ENCODE measurements around the gene LAMB1. TPM values are rescaled to one million over a fixed set of nuclear protein-coding genes. Genes with fewer than 3 reads are reported as not detected.

LAMB1 gene
- total RNA-seq, 1 donor: 332 TPM

GRCh38 chr7:107937531-107937930, 65.4 kb downstream of the LAMB1 start:
- DNase-seq (ENCODE audit: low read depth): no peak
- no peak for TF ChIP-seq CTCF (IDR thresholded peaks at IDR 0.05; ENCODE audit: insufficient read depth, low read length)
- no peak overlapping the region for H3K4me3 ChIP-seq (ENCODE audit: low read depth, low read length)

GRCh38 chr7:107936312-107936711, 66.6 kb downstream of the LAMB1 start:
- H3K4me3 ChIP-seq (ENCODE audit: low read depth, low read length): no peak overlapping the region
- DNase-seq (ENCODE audit: low read depth): no peak
- no peak for TF ChIP-seq CTCF (IDR thresholded peaks at IDR 0.05; ENCODE audit: insufficient read depth, low read length)

GRCh38 chr7:107934991-107935770, 67.8 kb downstream of the LAMB1 start:
- DNase-seq (ENCODE audit: low read depth): peak; percentile 40
- TF ChIP-seq CTCF (IDR thresholded peaks at IDR 0.05; ENCODE audit: insufficient read depth, low read length): no peak
- H3K4me3 ChIP-seq (ENCODE audit: low read depth, low read length): no peak overlapping the region

- DNase-seq (ENCODE audit: low read depth): no peak
- no peak for TF ChIP-seq CTCF (IDR thresholded peaks at IDR 0.05; ENCODE audit: insufficient read depth, low read length)
- H3K4me3 ChIP-seq (ENCODE audit: low read depth, low read length): no peak overlapping the region
Observed at GRCh38 chr7:107933386-107934013, 69.5 kb downstream of the LAMB1 start.

- no peak for DNase-seq (ENCODE audit: low read depth)
- H3K4me3 ChIP-seq (ENCODE audit: low read depth, low read length): no peak overlapping the region
- no peak for TF ChIP-seq CTCF (IDR thresholded peaks at IDR 0.05; ENCODE audit: insufficient read depth, low read length)
Observed at GRCh38 chr7:107932805-107933204, 70.2 kb downstream of the LAMB1 start.

GRCh38 chr7:107931740-107932515, 71.0 kb downstream of the LAMB1 start:
- no peak for TF ChIP-seq CTCF (IDR thresholded peaks at IDR 0.05; ENCODE audit: insufficient read depth, low read length)
- DNase-seq (ENCODE audit: low read depth): no peak
- H3K4me3 ChIP-seq (ENCODE audit: low read depth, low read length): no peak overlapping the region

Data from fibroblast of the aortic adventitia (primary cell).